Heart left ventricle (tissue), 16 donors: ENCODE results near the gene NGB. TPM values are rescaled to one million over a fixed set of nuclear protein-coding genes. Genes with fewer than 3 reads are reported as not detected.
A peak's percentile ranks its signal among the peaks of the same experiment; 100 is the strongest.

Experiments
- ATAC-seq, 4 donors: fragments of 200-7000 bp; cut with Tn5 transposase; one replicate each; pipeline ENCODE4 v1.9.1; 2020 to 2022; ENCODE audit warnings: moderate library complexity in 4 of 4, mild to moderate bottlenecking in 3 of 4, moderate number of reproducible peaks in 1 of 4
- DNase-seq, 5 donors: peaks; one replicate each; pipeline ENCODE4 v3.0.0-alpha.2; 2020
- H3K27ac ChIP-seq, 12 donors: fragments of 200-600 bp; sonication (generic) in 4 of 12; one replicate each; pipeline versions ENCODE4 v1.5.0 to v1.8.0; 2016 to 2022; ENCODE audit warnings: mild to moderate bottlenecking in 2 of 12
- H3K27me3 ChIP-seq, 9 donors: fragments of 200-600 bp; sonication (generic) in 2 of 9; one replicate each; pipeline versions ENCODE4 v1.5.1 to v1.8.0; 2016 to 2022; ENCODE audit warnings: mild to moderate bottlenecking in 3 of 9
- H3K36me3 ChIP-seq, 9 donors: fragments of 200-600 bp; sonication (generic) in 2 of 9; one replicate each; pipeline versions ENCODE4 v1.5.0 to v1.8.0; 2018 to 2022; ENCODE audit warnings: mild to moderate bottlenecking in 2 of 9
- H3K4me1 ChIP-seq, 12 donors: fragments of 200-600 bp; sonication (generic) in 4 of 12; one replicate each; pipeline versions ENCODE4 v1.5.0 to v1.8.0; 2016 to 2022; ENCODE audit warnings: mild to moderate bottlenecking in 3 of 12
- H3K4me3 ChIP-seq, 12 donors: fragments of 200-600 bp; sonication (generic) in 4 of 12; one replicate each; pipeline versions ENCODE4 v1.5.0 to v1.8.0; 2017 to 2022; ENCODE audit warnings: mild to moderate bottlenecking in 9 of 12, moderate library complexity in 4 of 12
- H3K9me3 ChIP-seq, 12 donors: fragments of 200-600 bp; sonication (generic) in 4 of 12; one replicate each; pipeline versions ENCODE4 v1.5.0 to v1.8.0; 2016 to 2022; ENCODE audit warnings: mild to moderate bottlenecking in 1 of 12
- POLR2A ChIP-seq, 2 donors: fragments of 450-650 bp; IDR thresholded peaks; one replicate each; pipeline ENCODE4 v1.6.1; 2017; ENCODE audit warnings: antibody characterized with exemption in 2 of 2, mild to moderate bottlenecking in 2 of 2, moderate library complexity in 2 of 2
- WGBS, 4 donors: extraction: QIAGEN DNeasy Blood & Tissue Kit in 2 of 4; methylation state at CpG; one replicate each; pipeline versions ENCODE4 v1.1.5 to v1.1.7; 2013 to 2018; 5-methylcytosine and 5-hydroxymethylcytosine counted together
- intact Hi-C, 10 donors: fragments of 100-400 bp; cut with DNase I; formaldehyde crosslinking; loops; one replicate each; pipeline versions ENCODE4 v1.11.1 to v1.14.2; 2022
- polyA plus RNA-seq, 2 donors: library from polyadenylated mRNA; stranded (reverse); fragments of 200-250 nt; gene quantifications; one replicate each; pipeline ENCODE4 v1.2.3, GENCODE V29; 2013
- total RNA-seq, 9 donors: library from RNA; depleted of rRNA in 2 of 9; stranded (reverse); fragments of >200 nt in 2 of 9; fragmentation: NEBNext Ultra II Directional in 3 of 9; extraction: Animal tissue kit (Norgen Biotek cat#: 25700) in 3 of 9; gene quantifications; one replicate each; pipeline versions ENCODE4 v1.1.0 to v1.2.4, GENCODE V29; 2016 to 2023
- TF ChIP-seq, protein P1 (sequence below), 12 donors: fragments of 200-600 bp; sonication (generic) in 4 of 12; IDR thresholded peaks; one replicate each; pipeline versions ENCODE4 v1.5.0 to v1.8.0; 2018 to 2022; ENCODE audit warnings: antibody characterized with exemption in 12 of 12, mild to moderate bottlenecking in 5 of 12
- donor health status: ischemic (EF 13 %, LVEDD 7.1; RV severe dilation, severe dysfunction).
- donor health status: healthy with polysubstance abuse.
- donor health status: DM: no; HTN: yes; CAD: no.
- donor health status: DM: no; HTN: no; CAD: no.
- donor health status: ischemic (EF 25% LVEDD 6.9; RV normal size, moderate dysfunction).
- donor health status: ischemic (EF 25% LVEDD 5.7; RV mildly dilated, moderate dysfunction).
- donor health status: healthy.
- donor health status: DM: yes; HTN: yes; CAD: no.
- donor health status: ischemic (EF 35%, LVEDD 5.7; RV mildly dilated, moderate dysfunction).
- donor health status: nonischemic (EF 11% LVEDD 7.7; RV severe dilation, severe dysfunction).
- donor health status: DM: yes; HTN: yes; CAD: no.
- donor health status: PGD.
- donor health status: ischemic (EF 29% LVEDD 5.4; RV normal size, mild dysfunction).
- donor health status: nonischemic (EF 23%, LVEDD 6.1; RV moderate dilation, normal function).

Gene NGB
- total and polyA plus RNA-seq, 11 donors: not detected

DNA sequence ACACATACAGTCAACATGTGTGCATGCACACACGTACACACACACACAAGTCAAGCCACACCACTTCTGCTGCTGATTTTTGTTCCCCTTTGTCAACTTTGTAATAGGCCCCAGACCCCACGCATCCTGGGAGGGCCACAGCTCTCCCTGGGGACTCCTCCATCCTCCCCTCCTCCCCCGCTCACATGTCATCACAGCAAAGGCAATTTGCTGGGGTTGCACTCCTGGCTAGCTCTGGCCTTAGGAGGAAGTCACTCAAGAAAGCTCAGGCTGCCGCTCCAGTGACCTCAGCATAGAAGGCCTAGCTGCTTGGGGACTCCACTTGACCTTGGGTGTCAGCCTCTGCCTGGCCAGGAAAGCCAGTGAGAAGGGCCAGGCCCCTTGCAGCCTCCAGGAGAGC, 27.2 kb downstream of the NGB start:
- Histone ChIP-seq H3K27me3 (peaks cover 0 to 3% (median 0%) of the 10 kb centered on the region in 9 donors), H3K36me3 (no peaks in the 10 kb centered on the region), H3K4me1 (no peaks in the 10 kb centered on the region), H3K4me3 (no peak overlapping the region), H3K27ac (no peak overlapping the region), H3K9me3 (no peaks in the 10 kb centered on the region)
- WGBS, 4 donors: 67 to 78% (median 72%) methylated on average over 4 of the region's 4 CpGs
- DNase-seq (no peak), ATAC-seq (no peak)
- TF ChIP-seq POLR2A (IDR thresholded peaks at IDR 0.05): no peak
- TF ChIP-seq, protein P1, sequence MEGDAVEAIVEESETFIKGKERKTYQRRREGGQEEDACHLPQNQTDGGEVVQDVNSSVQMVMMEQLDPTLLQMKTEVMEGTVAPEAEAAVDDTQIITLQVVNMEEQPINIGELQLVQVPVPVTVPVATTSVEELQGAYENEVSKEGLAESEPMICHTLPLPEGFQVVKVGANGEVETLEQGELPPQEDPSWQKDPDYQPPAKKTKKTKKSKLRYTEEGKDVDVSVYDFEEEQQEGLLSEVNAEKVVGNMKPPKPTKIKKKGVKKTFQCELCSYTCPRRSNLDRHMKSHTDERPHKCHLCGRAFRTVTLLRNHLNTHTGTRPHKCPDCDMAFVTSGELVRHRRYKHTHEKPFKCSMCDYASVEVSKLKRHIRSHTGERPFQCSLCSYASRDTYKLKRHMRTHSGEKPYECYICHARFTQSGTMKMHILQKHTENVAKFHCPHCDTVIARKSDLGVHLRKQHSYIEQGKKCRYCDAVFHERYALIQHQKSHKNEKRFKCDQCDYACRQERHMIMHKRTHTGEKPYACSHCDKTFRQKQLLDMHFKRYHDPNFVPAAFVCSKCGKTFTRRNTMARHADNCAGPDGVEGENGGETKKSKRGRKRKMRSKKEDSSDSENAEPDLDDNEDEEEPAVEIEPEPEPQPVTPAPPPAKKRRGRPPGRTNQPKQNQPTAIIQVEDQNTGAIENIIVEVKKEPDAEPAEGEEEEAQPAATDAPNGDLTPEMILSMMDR (IDR thresholded peaks at IDR 0.05): no peak
- intact Hi-C loops: no loop called here

DNA sequence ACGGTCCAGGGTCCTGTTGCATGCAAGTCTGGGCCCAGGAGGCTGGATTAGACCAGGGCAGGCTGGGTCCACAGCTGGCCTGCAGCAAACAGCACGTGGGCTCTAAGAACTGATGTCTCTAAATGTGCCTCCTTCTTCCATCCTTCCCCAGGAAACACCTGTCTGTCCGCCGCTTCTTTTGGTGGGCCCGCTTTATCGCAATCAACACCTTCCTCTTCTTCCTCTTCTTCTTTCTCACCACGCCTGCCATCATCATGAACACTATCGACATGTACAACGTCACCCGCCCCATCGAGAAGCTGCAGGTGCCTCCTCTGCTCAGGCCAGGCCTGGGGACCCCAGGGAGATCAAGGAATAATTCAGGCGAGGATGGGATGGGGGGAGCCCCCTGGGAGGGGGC, 28.3 kb downstream of the NGB start:
- Histone ChIP-seq H3K27me3 (no peaks in the 10 kb centered on the region), H3K36me3 (no peaks in the 10 kb centered on the region), H3K27ac (no peak overlapping the region), H3K4me1 (no peaks in the 10 kb centered on the region), H3K9me3 (no peaks in the 10 kb centered on the region), H3K4me3 (no peak overlapping the region)
- no peak for ATAC-seq
- WGBS, 4 donors: 74 to 78% (median 76%) methylated on average over 12 of the region's 12 CpGs
- no peak for DNase-seq
- intact Hi-C loops: no loop called here
- TF ChIP-seq POLR2A (IDR thresholded peaks at IDR 0.05): no peak
- TF ChIP-seq, protein P1 (IDR thresholded peaks at IDR 0.05): no peak

DNA sequence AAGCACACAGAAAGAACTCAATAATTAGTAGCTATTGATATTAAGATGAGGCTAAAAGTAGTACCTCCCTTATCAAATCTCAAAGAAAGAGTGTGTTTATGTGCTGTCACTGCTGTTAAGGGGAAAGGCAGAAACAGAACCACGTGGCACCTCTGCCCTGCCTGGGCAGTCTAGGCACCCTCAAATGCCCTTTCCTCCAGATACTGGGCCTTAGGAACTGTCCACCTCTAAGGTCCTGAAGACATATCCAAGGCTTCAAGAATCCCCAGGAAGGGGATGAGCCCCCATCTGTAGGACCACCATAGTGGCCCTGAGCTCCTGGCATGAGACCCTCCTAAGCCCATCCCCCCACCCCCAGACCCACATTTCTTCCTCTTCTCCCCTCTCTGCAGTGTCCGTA, 29.1 kb downstream of the NGB start:
- DNase-seq (no peak), ATAC-seq (peak; percentile 31 to 63 (median 44))
- no peak overlapping the region for H3K4me3 ChIP-seq
- no peak overlapping the region for H3K27ac ChIP-seq
- no peaks in the 10 kb centered on the region for H3K36me3 ChIP-seq
- no peaks in the 10 kb centered on the region for H3K27me3 ChIP-seq
- 51 to 55% (median 54%) methylated on average over 2 of the region's 2 CpGs for WGBS, 4 donors
- intact Hi-C loops: no loop called here
- no peaks in the 10 kb centered on the region for H3K4me1 ChIP-seq
- no peaks in the 10 kb centered on the region for H3K9me3 ChIP-seq
- TF ChIP-seq, protein P1 (IDR thresholded peaks at IDR 0.05): no peak
- TF ChIP-seq POLR2A (IDR thresholded peaks at IDR 0.05): no peak

DNA sequence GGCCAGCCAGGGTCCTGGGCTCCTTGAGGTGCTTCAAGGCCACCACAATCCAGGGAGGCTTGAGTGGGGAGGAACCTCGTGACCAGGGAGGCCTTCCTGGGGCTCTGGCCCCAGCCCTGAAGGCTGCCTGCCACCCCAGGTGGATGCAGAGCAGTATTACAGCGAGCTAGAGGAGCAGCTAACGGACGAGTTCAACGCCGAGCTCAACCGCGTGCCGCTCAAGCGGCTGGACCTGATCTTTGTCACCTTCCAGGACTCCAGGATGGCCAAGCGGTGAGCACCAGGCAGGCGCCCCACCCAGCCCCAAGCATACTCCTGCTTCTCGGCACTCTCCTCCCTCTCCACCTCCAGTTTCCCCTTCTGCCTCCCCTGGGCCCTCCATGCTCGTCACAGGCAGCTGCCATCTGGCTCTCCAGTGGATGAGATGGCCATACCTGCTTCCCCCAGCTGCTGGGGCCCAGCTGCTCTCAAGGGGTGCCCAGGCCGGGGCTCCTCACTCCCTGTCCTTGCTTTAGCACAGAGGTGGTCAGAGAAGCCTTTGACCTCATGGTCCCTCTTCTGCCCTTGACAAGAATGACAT, 30.6 kb downstream of the NGB start:
- H3K9me3 ChIP-seq: no peaks in the 10 kb centered on the region
- no peak overlapping the region for H3K4me3 ChIP-seq
- H3K36me3 ChIP-seq: no peaks in the 10 kb centered on the region
- no peak overlapping the region for H3K27ac ChIP-seq
- no peak for DNase-seq
- intact Hi-C loops: no loop called here
- no peaks in the 10 kb centered on the region for H3K4me1 ChIP-seq
- H3K27me3 ChIP-seq: no peaks in the 10 kb centered on the region
- TF ChIP-seq, protein P1 (IDR thresholded peaks at IDR 0.05): no peak
- TF ChIP-seq POLR2A (IDR thresholded peaks at IDR 0.05): no peak
- ATAC-seq: no peak
- 69 to 78% (median 77%) methylated on average over 15 of the region's 15 CpGs for WGBS, 4 donors
